ENCODE measurements around the gene ZNF197.
"Not testable (repeated sequence)": the region's sequence is repeated elsewhere in the genome, so short reads cannot be mapped to it uniquely, and the experiment has no call there.

Gene ZNF197

DNA sequence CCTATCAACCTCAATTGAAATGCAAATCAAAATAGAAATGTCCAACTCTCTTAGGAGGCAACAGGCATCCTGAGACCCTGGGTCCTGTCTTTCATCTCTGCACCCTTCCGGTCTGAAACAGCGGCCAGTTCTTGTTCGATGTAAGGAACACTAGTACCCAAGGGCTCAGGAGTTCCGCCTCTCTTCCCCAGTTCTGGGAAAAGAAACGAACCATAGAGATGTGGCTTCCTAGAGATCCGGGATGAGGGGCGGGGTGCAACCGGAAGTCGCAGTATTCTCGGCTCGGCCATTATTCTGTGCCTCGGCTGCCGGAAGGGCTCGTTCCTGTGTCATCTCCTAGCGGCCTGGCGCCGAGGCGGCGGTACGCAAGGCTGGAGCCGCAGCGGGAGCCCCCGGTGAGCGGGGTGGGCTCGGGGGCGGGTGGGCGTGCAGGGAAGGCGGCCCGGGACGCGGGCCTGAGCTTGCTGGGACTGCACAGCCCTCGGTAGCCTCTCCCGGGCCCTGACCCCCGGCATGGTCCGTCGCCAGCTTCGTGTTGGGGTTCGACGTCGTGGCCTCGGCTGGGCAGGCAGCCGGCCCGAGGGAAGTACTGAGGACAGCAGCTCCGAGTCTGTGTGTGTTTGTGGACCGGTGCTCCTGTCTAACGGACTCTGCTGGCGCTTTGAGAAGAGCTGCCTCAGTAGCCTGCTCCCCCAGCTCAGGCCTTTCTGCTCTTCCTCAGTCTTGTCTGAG is at the start of gene ZNF197:
TSS of gene ZNF197 (plus strand) at position 288 of the 732 bp plus-strand sequence. CDS start 4,119 bp downstream, outside the sequence.
- DNase-seq = peak in 13 of 14 donors; percentile 39 to 91 (median 80)

DNA sequence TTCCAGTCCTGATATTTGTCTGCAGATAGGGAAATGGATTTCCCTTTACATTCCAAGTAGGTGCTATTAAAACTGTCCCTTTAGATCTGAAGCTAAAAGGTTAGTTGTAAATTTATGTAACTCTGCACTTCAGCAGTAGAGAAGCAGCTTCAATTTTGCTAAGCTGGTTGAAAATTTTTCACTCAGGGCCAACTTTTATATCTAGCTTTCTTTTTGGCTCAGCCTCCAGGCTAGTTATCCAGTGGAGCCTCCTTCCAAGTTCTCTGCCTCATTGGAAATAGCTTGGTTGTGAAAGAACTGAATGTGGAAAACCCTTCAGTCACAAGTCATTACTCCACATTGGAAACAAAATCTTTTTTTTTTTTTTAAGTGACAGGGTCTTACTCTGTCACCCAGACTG is 48.2 kb upstream of the ZNF197 start:
- no peak for DNase-seq

DNA sequence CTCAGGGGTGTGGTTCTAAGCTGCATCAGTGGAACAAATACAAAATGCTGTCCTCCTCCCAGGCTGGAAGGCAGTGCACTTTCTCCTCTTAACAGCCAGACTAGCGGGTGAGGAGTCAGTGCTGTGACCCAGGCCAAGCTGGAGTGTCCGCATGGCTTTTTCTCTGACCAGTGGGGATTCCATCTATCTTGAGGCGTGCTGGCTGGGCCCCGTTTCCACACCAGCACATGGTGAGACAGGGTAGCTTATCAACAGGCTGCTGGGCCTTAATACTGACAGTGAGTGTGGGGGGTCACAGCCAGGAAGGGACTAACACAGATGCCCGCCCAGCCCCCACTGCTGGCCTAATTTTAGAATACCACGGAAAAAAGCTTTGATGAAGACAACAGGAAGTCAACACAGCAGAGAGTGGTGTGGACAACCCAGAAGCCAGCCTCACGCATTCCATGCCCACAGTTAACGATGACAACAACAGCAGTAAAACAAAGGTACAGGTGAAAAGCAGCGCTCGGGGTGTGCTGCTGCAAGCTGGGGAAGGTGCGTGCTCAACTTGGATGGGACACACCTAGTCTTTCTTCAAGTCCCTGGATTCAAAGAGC is 47.4 kb upstream of the ZNF197 start:
- not testable (repeated sequence) for DNase-seq

DNA sequence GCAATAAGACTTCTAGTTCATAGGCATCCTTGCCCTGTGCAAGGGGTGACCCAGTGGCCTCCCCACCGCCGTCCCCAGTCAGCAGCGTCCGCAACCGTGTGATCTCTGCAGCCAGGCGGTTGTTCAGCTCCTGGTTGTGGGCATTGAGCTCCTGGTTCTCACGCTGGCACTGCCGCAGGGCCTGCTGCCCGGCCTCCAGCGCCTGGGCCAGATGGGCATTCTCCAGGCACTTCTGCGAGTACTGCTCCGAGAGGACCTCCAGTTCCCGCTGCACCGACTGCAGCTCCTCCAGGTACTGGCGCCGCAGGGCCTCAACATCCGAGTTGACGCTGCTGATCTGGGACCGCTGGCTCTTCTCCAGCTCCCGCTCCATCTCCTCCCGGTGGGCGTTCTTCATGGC is 46.5 kb upstream of the ZNF197 start:
- not testable (repeated sequence) for DNase-seq

DNA sequence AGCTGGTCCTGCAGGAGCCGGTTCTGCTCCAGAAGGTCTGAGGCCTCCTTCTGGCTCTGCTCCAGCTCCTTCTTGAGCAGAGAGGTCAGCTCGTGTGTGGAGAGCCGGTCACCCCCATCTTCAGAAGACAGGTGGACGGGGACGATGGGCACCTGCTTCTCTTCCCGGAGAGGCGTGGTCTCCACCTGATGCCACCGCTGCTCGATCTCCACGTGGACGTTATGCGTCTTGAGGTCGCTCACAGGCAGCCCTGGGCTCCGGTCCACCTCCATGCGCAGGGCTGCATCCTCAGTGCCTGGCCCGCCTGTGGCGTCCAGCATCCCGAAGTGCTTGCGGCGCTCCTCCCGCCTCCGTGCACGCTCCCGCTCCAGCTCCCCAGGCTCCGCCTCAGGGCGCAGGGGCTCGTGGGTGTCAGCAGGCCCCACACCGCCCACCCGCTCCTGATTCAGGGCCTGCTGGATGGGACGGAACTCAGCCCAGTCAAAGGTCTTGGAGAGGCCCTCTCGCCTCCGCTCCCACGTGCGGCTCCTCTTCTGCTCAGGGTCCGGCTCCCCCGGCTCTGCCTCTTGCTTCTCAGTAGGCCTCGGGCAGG is 45.8 kb upstream of the ZNF197 start:
- not testable (repeated sequence) for DNase-seq

DNA sequence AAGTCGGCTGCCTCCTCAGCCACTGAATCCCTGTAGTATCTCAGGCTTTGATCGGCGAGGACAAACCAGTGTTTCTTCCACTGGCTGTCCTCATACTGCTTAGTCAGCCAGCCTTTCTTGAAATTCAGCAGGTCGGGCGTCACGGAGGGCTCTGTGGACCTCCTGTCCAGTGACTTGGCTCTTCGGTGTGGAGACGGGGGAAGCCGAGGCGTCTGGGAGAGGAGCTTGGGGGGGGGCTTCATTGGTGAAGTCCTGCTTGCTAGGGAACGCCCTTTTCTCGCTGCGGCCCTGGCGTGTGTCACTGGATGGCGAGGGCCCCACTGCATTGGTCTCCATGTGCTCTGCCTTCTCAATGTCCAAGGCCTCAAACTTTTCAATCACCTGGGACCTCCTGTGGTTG is 45.1 kb upstream of the ZNF197 start:
- not testable (repeated sequence) for DNase-seq

DNA sequence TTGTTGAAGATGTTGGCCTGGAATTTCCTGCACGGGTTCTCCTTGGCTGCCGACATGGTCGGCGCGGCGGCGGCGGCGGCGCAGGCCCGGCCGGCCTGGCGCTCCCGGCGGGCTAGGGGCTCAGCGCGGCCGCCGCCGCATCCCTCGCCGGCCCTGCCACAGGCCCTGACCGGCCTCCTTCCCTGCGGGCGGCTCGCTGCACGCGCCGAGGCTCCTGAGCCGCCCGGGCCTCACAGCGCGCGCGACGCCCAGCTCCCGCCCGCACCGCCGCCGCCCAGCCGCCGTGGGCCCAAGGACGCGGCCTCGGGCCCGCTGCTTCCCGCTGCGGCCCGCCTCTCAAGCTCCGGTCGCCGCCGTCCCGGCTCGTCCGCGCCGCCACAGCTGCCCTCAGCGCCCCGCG is 43.9 kb upstream of the ZNF197 start:
- not testable (repeated sequence) for DNase-seq

DNA sequence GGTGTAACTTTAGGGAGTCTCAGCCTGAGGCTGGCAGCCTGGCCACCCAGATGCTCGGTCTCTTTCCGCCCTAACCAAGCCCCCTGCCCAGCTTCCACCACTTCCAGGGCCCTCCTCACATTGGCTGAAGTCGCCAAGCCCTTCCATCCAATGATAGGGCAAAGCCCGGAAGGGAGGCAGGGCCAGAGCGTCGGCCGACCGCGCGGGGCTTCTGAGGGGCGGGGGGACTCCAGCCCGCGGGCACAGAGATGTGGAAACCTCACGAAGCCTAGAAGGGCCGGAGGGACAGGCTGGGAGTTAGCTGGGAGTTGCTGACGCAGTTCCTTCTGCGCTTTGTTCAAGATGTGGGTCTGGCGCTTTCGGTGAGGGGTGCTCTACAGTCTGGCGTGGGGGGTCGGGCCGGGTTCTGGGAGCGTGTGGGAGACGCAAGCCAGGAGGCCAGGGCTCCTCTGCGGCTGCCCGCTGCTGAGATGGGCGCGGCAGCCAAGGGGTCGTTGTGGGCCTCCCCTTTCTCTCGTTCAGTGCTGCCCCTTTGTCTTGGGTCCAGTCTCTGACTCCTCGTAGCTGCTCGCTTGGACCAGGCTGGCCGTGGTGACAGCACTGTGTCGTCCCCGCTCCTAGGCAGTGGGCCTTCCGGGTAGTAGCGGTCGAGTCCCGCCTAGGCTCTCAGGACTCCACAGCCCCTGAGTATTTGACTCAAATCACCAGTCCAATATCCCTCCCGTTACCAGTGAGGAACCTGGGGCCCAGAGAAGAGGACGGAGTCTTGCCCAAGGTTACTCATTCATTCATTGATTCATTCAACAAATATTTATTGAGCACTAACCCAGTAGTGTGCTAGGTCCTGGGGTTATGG is 40.0 kb upstream of the ZNF197 start, which contains the start of gene ZNF660:
TSS of gene ZNF660 (plus strand) at position 319 of the 856 bp plus-strand sequence. CDS start 9,230 bp downstream, outside the sequence.
- DNase-seq = peak in 13 of 14 donors; percentile 31 to 89 (median 55)

DNA sequence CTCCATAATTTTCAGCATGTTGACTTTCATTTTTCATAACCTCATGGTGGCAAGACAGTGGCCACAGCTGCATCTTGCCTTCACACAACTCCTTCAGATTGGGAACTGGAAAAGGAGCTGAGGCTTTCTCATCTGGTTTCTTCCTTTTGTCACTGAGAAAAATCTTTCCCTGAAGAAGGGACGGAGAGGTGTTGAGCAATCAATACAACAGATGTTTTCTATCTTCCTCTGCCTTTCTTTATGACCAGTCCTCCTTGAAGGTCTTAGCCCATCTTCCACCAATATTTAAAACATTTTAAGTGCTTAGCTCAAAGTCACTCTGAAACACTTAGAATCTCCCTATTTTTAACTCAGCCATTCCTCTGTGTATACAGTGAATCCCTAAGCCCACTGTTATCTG is 28.2 kb upstream of the ZNF197 start:
- DNase-seq = no peak

DNA sequence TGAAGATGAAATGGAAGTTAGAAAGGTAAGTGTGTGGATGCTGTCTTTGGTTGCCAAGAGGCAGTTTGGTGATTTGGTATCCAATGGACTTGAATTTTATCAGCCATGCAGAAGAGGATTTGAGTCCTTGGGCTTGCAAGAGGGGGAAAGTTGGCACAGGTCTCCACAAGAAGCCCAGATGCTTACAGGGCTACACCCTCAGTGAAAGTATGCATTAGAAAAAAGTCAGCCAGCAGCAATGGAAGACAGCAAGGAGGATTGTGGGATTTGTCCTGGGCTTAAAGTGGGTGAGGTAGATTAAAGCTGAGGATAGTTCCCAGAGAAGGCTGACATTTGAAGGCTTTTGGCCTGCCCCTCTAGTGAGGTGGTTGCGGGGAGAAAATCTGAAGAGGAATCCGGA is 23.1 kb upstream of the ZNF197 start:
- DNase-seq = no peak

DNA sequence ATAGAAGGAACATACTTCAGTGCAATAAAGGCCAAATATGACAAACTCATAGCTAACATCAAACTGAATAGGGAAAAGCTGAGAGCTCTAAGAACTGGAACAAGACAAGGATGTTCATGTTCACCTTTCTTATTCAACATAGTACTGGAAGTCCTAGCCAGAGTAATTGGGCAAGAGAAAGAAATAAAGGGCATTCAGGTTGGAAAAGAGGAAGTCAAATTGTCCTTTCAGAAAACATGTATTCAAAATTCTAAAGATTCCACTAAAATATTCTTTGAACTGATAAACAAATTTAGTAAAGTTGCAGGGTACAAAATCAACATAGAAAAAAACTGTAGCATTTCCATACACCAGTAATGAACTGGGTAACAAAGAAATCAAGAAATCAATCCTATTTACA is 12.2 kb upstream of the ZNF197 start:
- DNase-seq = no peak

DNA sequence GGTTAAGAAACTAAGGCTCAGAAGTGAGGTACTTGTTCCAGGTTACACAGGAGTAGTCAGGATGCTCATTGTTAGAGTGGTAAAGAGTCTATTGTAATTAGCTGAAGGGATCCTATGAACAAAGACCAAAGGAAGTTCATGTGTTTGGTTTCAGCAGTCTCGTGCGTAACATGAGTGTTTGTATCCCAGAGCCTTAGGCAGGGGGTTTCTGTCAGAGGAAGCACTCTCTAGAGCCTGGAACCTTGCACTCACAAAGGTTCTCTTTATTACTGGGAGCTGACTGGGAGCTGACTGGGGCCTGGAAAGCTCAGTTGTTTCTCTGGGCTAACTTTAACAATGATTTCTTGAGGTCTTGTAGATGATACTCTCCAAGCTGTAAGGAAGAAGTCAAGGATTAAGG is 3.9 kb downstream of the ZNF197 start:
- DNase-seq = no peak

DNA sequence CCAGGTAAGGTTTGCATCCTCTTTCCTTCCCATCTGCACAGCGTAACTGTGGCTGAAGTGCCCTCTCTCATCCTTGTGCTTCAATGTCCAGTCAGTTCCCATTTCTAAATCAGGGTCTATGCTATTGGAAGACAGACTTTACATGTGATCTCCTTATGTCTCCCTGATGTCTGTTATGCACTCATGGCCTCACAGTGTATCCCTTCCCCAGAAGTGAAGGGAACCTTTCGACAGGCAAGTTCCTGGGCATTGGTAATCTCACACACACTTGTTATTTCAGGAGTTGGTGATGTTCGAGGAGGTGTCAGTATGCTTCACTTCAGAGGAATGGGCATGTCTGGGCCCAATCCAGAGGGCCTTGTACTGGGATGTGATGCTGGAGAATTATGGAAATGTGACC is 7.4 kb downstream of the ZNF197 start:
- DNase-seq = no peak

DNA sequence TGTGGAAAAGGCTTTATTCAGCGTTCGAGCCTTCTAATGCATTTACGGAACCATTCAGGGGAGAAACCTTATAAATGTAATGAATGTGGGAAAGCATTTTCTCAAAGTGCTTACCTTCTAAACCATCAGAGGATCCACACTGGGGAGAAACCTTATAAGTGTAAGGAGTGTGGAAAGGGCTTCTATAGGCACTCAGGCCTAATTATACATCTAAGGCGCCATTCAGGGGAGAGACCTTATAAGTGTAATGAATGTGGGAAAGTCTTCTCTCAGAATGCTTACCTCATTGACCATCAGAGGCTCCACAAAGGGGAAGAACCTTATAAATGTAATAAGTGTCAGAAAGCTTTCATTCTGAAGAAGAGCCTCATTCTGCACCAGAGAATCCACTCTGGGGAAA is 17.5 kb downstream of the ZNF197 start:
- no peak for DNase-seq

DNA sequence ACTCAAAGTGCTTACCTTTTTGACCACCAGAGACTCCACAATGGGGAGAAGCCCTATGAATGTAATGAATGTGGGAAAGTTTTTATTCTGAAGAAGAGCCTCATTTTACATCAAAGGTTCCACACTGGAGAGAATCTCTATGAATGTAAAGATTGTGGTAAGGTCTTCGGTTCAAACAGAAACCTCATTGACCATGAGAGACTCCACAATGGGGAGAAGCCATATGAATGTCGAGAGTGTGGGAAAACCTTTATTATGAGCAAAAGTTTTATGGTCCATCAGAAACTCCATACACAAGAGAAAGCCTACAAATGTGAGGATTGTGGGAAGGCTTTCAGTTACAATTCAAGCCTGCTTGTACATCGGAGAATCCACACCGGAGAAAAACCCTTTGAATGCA is 18.2 kb downstream of the ZNF197 start:
- no peak for DNase-seq

DNA sequence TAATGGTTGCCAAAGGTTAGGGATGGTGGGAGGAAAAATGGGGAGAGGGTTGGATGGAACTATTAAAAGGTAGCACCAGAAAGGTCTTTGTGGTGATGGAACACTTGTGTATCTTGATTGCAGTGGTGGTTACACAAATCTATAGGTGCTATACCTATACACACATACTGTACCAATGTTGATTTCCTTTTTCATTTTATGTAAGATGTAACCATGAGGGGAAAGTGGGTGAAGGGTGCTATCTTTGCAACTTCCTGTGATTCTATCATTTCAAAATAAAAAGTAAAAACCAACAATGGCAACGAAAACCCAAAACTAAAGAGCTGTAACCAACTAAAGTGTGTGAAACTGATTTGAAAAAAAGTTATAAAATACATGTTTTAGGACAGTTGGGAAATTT is 22.9 kb downstream of the ZNF197 start:
- no peak for DNase-seq

DNA sequence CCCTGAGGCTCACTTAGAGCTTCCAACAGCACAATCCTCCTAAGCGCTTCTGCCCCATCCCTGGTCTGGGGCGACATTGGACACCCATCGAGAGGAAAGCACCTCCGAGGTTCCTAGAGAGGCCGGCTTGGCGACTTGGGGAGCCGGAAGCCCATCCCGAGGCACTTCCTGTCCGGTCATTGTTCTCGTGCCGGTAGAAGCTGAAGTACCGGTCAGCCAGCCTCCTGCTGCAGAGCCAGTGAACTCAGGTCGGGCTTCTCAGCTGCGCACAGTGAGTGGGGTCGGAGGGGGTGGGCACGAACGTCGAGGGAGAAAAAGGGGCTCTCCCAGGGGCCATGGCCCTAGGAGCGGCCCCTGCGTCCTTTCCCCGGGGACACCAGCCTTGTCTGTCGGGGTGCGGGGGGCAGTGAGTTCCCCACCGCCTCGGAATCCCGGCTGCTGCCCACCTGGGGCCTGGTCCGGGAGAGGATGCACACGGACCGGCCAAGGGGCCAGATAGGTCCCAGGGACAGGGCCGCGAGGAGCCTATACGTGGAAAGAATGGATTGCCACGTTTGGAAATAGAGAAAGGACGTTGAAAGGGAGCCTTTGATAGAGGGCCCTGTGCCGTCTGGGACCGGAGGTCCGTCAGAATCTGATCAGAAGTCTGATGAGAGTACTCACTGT is 23.9 kb downstream of the ZNF197 start, which contains the start of gene ZNF35:
TSS of gene ZNF35 (plus strand) at position 169 of the 666 bp plus-strand sequence. CDS start 2,336 bp downstream, outside the sequence.
- DNase-seq = peak in 13 of 14 donors; percentile 24 to 87 (median 69)

DNA sequence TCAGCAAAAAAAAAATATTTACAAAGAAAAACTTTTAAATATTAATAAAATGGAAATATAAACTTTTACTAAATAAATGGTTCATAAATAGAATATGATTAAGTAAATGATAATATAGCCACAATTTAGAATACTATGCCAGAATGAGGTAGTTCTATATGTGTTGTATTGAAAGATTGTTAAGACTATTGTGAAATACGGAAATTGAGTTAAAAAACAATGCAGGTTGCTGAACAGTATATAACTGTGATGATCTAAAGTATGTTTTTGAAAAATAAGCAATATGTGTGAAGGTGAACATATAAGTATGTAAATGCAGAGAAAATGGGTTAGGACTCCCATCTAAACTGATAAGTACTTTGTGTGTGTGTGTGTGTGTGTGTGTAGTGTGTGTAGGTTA is 24.9 kb downstream of the ZNF197 start:
- no peak for DNase-seq

DNA sequence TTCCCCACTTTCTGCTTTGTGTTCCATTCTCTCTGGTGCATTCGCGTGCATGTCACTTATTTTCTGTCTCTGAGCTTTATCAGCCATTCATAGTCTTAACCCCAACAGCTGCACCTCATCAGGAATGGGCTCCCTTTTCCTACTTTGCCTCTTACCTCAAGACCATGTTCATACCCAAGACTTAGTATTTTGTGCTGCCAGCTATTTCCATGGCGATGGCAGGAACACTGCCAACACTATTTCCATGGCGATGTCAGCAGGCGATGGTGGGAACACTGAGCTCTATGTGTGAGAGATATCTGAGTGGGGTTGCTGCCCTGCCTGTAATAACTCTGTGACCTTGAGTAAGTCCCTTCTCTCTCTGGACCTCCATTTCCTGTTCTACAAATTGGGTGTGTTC is 29.2 kb downstream of the ZNF197 start:
- no peak for DNase-seq

DNA sequence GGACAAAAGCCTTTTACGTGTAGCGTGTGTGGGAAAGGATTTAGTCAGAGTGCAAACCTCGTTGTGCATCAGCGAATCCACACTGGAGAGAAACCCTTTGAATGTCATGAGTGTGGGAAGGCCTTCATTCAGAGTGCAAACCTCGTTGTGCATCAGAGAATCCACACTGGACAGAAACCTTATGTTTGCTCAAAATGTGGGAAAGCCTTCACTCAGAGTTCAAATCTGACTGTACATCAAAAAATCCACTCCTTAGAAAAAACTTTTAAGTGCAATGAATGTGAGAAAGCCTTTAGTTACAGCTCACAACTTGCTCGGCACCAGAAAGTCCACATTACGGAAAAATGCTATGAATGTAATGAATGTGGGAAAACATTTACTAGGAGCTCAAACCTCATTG is 34.2 kb downstream of the ZNF197 start:
- DNase-seq = no peak

DNA sequence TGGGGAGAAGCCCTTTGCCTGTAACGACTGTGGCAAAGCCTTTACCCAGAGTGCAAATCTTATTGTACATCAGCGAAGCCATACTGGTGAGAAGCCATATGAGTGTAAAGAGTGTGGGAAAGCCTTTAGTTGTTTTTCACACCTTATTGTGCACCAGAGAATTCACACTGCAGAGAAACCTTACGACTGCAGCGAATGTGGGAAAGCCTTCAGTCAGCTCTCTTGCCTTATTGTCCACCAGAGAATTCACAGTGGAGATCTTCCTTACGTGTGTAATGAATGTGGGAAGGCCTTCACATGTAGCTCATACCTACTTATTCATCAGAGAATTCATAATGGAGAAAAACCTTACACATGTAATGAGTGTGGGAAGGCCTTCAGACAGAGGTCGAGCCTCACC is 34.6 kb downstream of the ZNF197 start:
- DNase-seq = no peak

DNA sequence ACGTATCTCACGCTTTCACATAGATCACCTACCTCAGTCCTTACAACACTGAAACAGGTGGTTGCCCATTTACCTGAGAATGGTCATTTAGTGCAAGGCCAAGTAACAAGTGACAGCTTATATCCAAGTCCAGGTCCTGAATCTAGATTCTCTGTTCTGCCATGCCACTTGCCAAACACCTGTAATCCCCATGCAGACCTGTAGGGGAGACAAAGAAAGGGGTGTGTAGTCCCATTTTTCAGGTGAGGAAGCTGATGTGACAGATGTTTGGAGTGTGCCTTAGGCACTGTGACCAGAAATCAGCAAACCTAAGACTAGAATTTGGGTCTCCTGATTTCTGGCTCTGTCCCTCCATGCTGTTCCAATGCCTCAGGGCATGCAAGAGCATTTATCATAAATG is 36.4 kb downstream of the ZNF197 start:
- DNase-seq = no peak
